Ishikawa (cell line): ENCODE measurements around the gene ST8SIA1.

Experiments used
- CEBPB ChIP-seq: IDR thresholded peaks from 2 replicates; pipeline ENCODE4 v1.6.1; 2012
- CREB1 ChIP-seq: IDR thresholded peaks from 2 replicates; pipeline ENCODE4 v1.6.1; 2012; ENCODE audit warnings: low read depth
- EGR1 ChIP-seq: IDR thresholded peaks from 2 replicates; pipeline ENCODE4 v1.6.1; 2012
- EP300 ChIP-seq: IDR thresholded peaks from 2 replicates; pipeline ENCODE4 v1.6.1; 2012; ENCODE audit warnings: borderline replicate concordance
- FOXM1 ChIP-seq: IDR thresholded peaks from 2 replicates; pipeline ENCODE4 v1.6.1; 2012; ENCODE audit warnings: low read depth, borderline replicate concordance
- NFIC ChIP-seq: IDR thresholded peaks from 2 replicates; pipeline ENCODE4 v1.6.1; 2012
- TAF1 ChIP-seq: IDR thresholded peaks from 2 replicates; pipeline ENCODE4 v1.6.1; 2012; ENCODE audit warnings: low read depth, mild to moderate bottlenecking
- TCF12 ChIP-seq: IDR thresholded peaks from 2 replicates; pipeline ENCODE4 v1.6.1; 2012; ENCODE audit warnings: low read depth
- TEAD4 ChIP-seq: IDR thresholded peaks from 2 replicates; pipeline ENCODE4 v1.6.1; 2012
- YY1 ChIP-seq: IDR thresholded peaks from 2 replicates; pipeline ENCODE4 v1.6.1; 2012; ENCODE audit warnings: low read depth
- ZBTB7A ChIP-seq: IDR thresholded peaks from 2 replicates; pipeline ENCODE4 v1.6.1; 2012; ENCODE audit warnings: low read depth
- TF ChIP-seq, protein P1 (sequence below): IDR thresholded peaks from 2 replicates; pipeline ENCODE4 v1.6.1; 2012
- TF ChIP-seq, protein P2 (sequence below): IDR thresholded peaks from 2 replicates; pipeline ENCODE4 v1.6.1; 2012; ENCODE audit warnings: low read depth, mild to moderate bottlenecking
- TF ChIP-seq, protein P3 (sequence below): IDR thresholded peaks from 2 replicates; pipeline ENCODE4 v1.6.1; 2012

ST8SIA1 gene

DNA sequence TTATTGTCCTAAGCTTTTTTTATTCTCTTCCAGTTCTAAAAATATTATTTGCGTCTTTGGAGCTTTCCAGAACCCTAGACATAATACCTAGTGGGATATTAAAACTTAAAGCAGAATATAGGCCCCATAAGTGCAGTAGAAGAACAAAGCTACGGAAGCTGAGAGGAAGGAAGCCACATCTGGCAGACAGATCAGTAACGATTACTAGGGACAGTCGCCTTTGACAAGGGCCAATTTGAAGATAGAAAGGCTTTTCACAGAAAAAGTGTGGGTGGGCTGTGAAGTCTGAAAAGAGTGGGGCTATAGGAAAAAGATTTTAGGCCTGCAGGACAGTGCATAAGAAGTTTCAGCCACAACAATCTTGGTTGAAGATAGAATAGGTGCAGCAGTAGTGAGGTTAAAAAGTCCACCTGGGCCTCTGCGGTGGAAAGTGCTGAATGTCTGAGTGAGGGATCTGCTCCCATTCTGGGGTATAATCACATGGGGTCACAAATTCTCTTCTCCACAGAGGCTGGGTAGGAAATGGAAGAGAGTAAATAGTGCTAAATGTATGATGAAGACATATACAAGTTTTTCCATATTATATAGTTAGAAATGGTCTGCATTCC, 174.0 kb downstream of the ST8SIA1 start:
- TF ChIP-seq, protein P1, sequence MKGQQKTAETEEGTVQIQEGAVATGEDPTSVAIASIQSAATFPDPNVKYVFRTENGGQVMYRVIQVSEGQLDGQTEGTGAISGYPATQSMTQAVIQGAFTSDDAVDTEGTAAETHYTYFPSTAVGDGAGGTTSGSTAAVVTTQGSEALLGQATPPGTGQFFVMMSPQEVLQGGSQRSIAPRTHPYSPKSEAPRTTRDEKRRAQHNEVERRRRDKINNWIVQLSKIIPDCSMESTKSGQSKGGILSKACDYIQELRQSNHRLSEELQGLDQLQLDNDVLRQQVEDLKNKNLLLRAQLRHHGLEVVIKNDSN, result no peak
- TF ChIP-seq ZBTB7A (no peak), EGR1 (no peak), TCF12 (no peak), TEAD4 (no peak), YY1 (no peak), NFIC (no peak), FOXM1 (no peak), CREB1 (no peak), TAF1 (no peak), CEBPB (no peak), EP300 (no peak)
- TF ChIP-seq, protein P2, sequence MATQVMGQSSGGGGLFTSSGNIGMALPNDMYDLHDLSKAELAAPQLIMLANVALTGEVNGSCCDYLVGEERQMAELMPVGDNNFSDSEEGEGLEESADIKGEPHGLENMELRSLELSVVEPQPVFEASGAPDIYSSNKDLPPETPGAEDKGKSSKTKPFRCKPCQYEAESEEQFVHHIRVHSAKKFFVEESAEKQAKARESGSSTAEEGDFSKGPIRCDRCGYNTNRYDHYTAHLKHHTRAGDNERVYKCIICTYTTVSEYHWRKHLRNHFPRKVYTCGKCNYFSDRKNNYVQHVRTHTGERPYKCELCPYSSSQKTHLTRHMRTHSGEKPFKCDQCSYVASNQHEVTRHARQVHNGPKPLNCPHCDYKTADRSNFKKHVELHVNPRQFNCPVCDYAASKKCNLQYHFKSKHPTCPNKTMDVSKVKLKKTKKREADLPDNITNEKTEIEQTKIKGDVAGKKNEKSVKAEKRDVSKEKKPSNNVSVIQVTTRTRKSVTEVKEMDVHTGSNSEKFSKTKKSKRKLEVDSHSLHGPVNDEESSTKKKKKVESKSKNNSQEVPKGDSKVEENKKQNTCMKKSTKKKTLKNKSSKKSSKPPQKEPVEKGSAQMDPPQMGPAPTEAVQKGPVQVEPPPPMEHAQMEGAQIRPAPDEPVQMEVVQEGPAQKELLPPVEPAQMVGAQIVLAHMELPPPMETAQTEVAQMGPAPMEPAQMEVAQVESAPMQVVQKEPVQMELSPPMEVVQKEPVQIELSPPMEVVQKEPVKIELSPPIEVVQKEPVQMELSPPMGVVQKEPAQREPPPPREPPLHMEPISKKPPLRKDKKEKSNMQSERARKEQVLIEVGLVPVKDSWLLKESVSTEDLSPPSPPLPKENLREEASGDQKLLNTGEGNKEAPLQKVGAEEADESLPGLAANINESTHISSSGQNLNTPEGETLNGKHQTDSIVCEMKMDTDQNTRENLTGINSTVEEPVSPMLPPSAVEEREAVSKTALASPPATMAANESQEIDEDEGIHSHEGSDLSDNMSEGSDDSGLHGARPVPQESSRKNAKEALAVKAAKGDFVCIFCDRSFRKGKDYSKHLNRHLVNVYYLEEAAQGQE, result no peak
- TF ChIP-seq, protein P3, sequence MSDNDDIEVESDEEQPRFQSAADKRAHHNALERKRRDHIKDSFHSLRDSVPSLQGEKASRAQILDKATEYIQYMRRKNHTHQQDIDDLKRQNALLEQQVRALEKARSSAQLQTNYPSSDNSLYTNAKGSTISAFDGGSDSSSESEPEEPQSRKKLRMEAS, result no peak
